Endothelial cell of umbilical vein (primary cell): ENCODE data around the gene SCYGR1. TPM values are rescaled to one million over a fixed set of nuclear protein-coding genes. Genes with fewer than 3 reads are reported as not detected.
"Not testable (repeated sequence)": the region's sequence is repeated elsewhere in the genome, so short reads cannot be mapped to it uniquely, and the experiment has no call there.

Experiments
- BruUV-seq: library from RNA; stranded (reverse); fragments of 400-500 nt; replicated peaks from 2 replicates; lab custom pipeline; 2021; lab: Mats Ljungman, UMichigan
- CTCF ChIA-PET: fragments of 300-600, 350-600 bp; sonication (Branson Sonifier 250); formaldehyde crosslinking; loops from one replicate; lab custom pipeline; 2021; ENCODE audit warnings: antibody characterized with exemption, inconsistent platforms; lab: Charles Lee
- POLR2A ChIA-PET: fragments of 300-600, 350-600 bp; sonication (Branson Sonifier 250); formaldehyde crosslinking; loops from one replicate; lab custom pipeline; 2021; ENCODE audit warnings: antibody characterized with exemption, inconsistent platforms; lab: Charles Lee
- DNase-seq: peaks from one replicate; pipeline ENCODE4 v3.0.0-alpha.2; 2011; ENCODE audit warnings: low read depth, low spot score
- FAIRE-seq: peaks from 2 replicates; lab custom pipeline; 2011; peaks lifted over from hg19 to GRCh38; lab: Jason Lieb, UNC
- H2AFZ ChIP-seq: 2 replicates; pipeline ENCODE4 v1.6.0; 2012; ENCODE audit warnings: low read depth, low read length, control low read depth, inconsistent platforms
- H3K27ac ChIP-seq: 2 replicates; pipeline ENCODE4 v1.5.1; 2011; ENCODE audit warnings: low read depth, mild to moderate bottlenecking, control low read depth, low read length, moderate library complexity; ENCODE audit not compliant: insufficient read depth
- H3K27me3 ChIP-seq, 2 experiments: 2 replicates each; pipeline versions ENCODE4 v1.6.0 to v1.6.1; 2011; ENCODE audit warnings: low read length in 2 of 2, mixed read lengths in 1 of 2; ENCODE audit not compliant: control insufficient read depth in 2 of 2, insufficient read depth in 2 of 2
- H3K36me3 ChIP-seq, 2 experiments: 2 replicates in 1 of 2; 3 replicates in 1 of 2; pipeline ENCODE4 v1.5.1; 2011; ENCODE audit warnings: low read length in 2 of 2, mild to moderate bottlenecking in 1 of 2, moderate library complexity in 1 of 2; ENCODE audit not compliant: control insufficient read depth in 2 of 2, insufficient read depth in 2 of 2; ENCODE audit errors: extremely low read depth in 1 of 2
- H3K4me1 ChIP-seq: 3 replicates; pipeline ENCODE4 v1.5.1; 2011; ENCODE audit warnings: mild to moderate bottlenecking, low read length; ENCODE audit not compliant: control insufficient read depth, insufficient read depth; ENCODE audit errors: extremely low read depth
- H3K4me2 ChIP-seq: 2 replicates; pipeline ENCODE4 v1.6.1; 2011; ENCODE audit warnings: low read length, control low read depth, mixed read lengths; ENCODE audit not compliant: insufficient read depth
- H3K4me3 ChIP-seq, 3 experiments: fragments of 200-600 bp in 1 of 3; sonication (generic), shearing (Covaris generic) in 1 of 3; replicated peaks in 1 of 3; 2 replicates each; pipeline ENCODE4 v1.5.1; 2011 to 2016; ENCODE audit warnings: control low read depth in 3 of 3, low read length in 3 of 3, mild to moderate bottlenecking in 2 of 3, inconsistent platforms in 1 of 3, low read depth in 1 of 3, moderate library complexity in 1 of 3; ENCODE audit not compliant: insufficient read depth in 1 of 3
- H3K79me2 ChIP-seq: 2 replicates; pipeline ENCODE4 v1.6.0; 2012; ENCODE audit warnings: low read length, inconsistent platforms; ENCODE audit not compliant: control insufficient read depth, insufficient read depth
- H3K9ac ChIP-seq: replicated peaks from 2 replicates; pipeline ENCODE3; 2011; ENCODE audit warnings: low read length, control low read depth; ENCODE audit not compliant: insufficient read depth; ENCODE audit errors: extremely low read depth
- H3K9me1 ChIP-seq: replicated peaks from 3 replicates; pipeline ENCODE4 v1.6.0; 2011; ENCODE audit warnings: mild to moderate bottlenecking, low read length; ENCODE audit not compliant: control insufficient read depth, insufficient read depth; ENCODE audit errors: extremely low read depth
- H3K9me3 ChIP-seq: replicated peaks from 2 replicates; pipeline ENCODE4 v1.5.1; 2012; ENCODE audit warnings: low read length, inconsistent platforms; ENCODE audit not compliant: control insufficient read depth, insufficient read depth
- H4K20me1 ChIP-seq: replicated peaks from 2 replicates; pipeline ENCODE3; 2011; ENCODE audit warnings: mild to moderate bottlenecking, low read length; ENCODE audit not compliant: control insufficient read depth, insufficient read depth; ENCODE audit errors: extremely low read depth
- CTCF ChIP-seq, 2 donors: IDR thresholded peaks; 1 replicate in 1 of 2; 2 replicates in 1 of 2; pipeline ENCODE4 v1.5.1; 2011; ENCODE audit warnings: low read length in 2 of 2, mild to moderate bottlenecking in 2 of 2, moderate library complexity in 2 of 2, control low read depth in 1 of 2, inconsistent platforms in 1 of 2, low read depth in 1 of 2; ENCODE audit not compliant: insufficient read depth in 1 of 2; ENCODE audit errors: extremely low read depth in 1 of 2
- EZH2 ChIP-seq: IDR thresholded peaks from 2 replicates; pipeline ENCODE4 v1.6.1; 2012; ENCODE audit warnings: borderline replicate concordance, low read depth, mild to moderate bottlenecking, moderate library complexity, low read length, inconsistent platforms; ENCODE audit not compliant: severe bottlenecking
- FOS ChIP-seq: IDR thresholded peaks from 2 replicates; pipeline ENCODE4 v1.6.1; 2011; ENCODE audit warnings: mild to moderate bottlenecking, low read length, moderate library complexity, borderline replicate concordance; ENCODE audit not compliant: insufficient read depth
- GATA2 ChIP-seq: IDR thresholded peaks from 2 replicates; pipeline ENCODE4 v1.7.0; 2011; ENCODE audit warnings: low read depth, mild to moderate bottlenecking, moderate library complexity, mixed read lengths, low read length; ENCODE audit not compliant: insufficient read length, insufficient read depth
- JUN ChIP-seq: IDR thresholded peaks from 2 replicates; pipeline ENCODE4 v1.6.1; 2011; ENCODE audit warnings: borderline replicate concordance, low read depth; ENCODE audit not compliant: insufficient read length, insufficient read depth
- MYC ChIP-seq: IDR thresholded peaks from one replicate; pipeline ENCODE4 v1.6.1; 2011; ENCODE audit warnings: mild to moderate bottlenecking, low read depth, low read length
- POLR2A ChIP-seq: IDR thresholded peaks from 2 replicates; pipeline ENCODE4 v1.6.1; 2012; ENCODE audit warnings: low read depth, mild to moderate bottlenecking, control low read depth, low read length
- POLR2AphosphoS5 ChIP-seq: IDR thresholded peaks from 2 replicates; pipeline ENCODE4 v1.6.1; 2012; ENCODE audit warnings: low read depth, mild to moderate bottlenecking, control low read depth, low read length, moderate library complexity; ENCODE audit not compliant: insufficient read depth
- dilution Hi-C: fragments of 300-500 bp; cut with MboI; formaldehyde crosslinking; loops from one replicate; pipeline ENCODE4 v1.15.0; 2019; ENCODE audit warnings: low sequenced_read_pairs; ENCODE audit not compliant: extremely low pct_ligation_motif_present
- intact Hi-C: fragments of 100-400 bp; cut with micrococcal nuclease; formaldehyde crosslinking; loops from one replicate; pipeline ENCODE4 v1.10.0; 2022
- polyA plus RNA-seq, 4 experiments: library from polyadenylated mRNA; depleted of rRNA in 3 of 4; stranded (reverse) in 3 of 4; unstranded in 1 of 4; fragments of >200 nt; gene quantifications; 2 replicates each; pipeline versions ENCODE4 v1.2.1 to v1.2.3, GENCODE V29; 2011 to 2012; ENCODE audit warnings: missing spikeins in 1 of 4
- total RNA-seq: library from RNA; stranded (reverse); gene quantifications from 2 replicates; pipeline ENCODE4 v1.2.3, GENCODE V29; 2021
- TF ChIP-seq, protein P1 (sequence below): IDR thresholded peaks from 2 replicates; pipeline ENCODE4 v1.6.1; 2011; ENCODE audit not compliant: insufficient read depth, insufficient read length

SCYGR1 gene
- total and polyA plus RNA-seq, 2 donors (not counting 3 experiments of a cell fraction or from before 2014, with no cell fraction given) = not detected

DNA sequence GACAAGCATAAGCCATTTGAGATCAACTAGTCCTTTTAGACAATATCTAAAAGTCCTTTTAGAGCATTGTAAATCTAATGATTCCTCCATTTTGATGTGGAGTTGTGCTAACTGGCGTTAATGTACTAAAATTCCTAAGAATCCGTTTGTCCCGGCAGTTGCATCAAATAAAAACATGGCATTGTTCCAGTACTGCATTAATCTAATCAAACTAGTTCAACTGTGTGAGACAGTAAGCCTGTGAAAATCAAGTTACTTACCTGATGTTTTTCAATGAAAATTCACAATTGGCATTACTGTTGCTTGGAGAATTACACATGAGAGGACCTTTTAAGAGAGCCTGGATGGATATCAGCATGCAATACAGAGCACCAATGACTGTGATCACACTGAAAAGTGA lies 21.9 kb downstream of the SCYGR1 start:
- BruUV-seq = no TSS peak
- DNase-seq (no peak), FAIRE-seq (no peak)
- Histone ChIP-seq H3K9me1 (no peaks in the 10 kb centered on the region), H3K79me2 (no peaks in the 10 kb centered on the region), H3K27ac (no peak overlapping the region), H2AFZ (no peak overlapping the region), H3K36me3 (no peaks in the 10 kb centered on the region), H3K4me1 (no peaks in the 10 kb centered on the region), H4K20me1 (no peaks in the 10 kb centered on the region), H3K4me2 (no peak overlapping the region), H3K4me3 (no peak overlapping the region), H3K9ac (no peak overlapping the region), H3K27me3 (no peaks in the 10 kb centered on the region), H3K9me3 (no peaks in the 10 kb centered on the region)
- intact Hi-C loops (no loop called here), dilution Hi-C loops (no loop called here)
- POLR2A ChIA-PET = no interaction called here
- TF ChIP-seq POLR2AphosphoS5 = no peak
- TF ChIP-seq POLR2A = no peak
- TF ChIP-seq EZH2 = no peak
- no peak for TF ChIP-seq GATA2
- no peak for TF ChIP-seq MYC
- no peak for TF ChIP-seq FOS
- TF ChIP-seq CTCF (IDR thresholded peaks at IDR 0.05; ENCODE audit: extremely low read depth in 1 of 2, insufficient read depth in 1 of 2, low read depth in 1 of 2, low read length in 2 of 2) = no peak
- no peak for TF ChIP-seq JUN
- TF ChIP-seq, protein P1, sequence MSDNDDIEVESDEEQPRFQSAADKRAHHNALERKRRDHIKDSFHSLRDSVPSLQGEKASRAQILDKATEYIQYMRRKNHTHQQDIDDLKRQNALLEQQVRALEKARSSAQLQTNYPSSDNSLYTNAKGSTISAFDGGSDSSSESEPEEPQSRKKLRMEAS = no peak
- CTCF ChIA-PET = no interaction called here

DNA sequence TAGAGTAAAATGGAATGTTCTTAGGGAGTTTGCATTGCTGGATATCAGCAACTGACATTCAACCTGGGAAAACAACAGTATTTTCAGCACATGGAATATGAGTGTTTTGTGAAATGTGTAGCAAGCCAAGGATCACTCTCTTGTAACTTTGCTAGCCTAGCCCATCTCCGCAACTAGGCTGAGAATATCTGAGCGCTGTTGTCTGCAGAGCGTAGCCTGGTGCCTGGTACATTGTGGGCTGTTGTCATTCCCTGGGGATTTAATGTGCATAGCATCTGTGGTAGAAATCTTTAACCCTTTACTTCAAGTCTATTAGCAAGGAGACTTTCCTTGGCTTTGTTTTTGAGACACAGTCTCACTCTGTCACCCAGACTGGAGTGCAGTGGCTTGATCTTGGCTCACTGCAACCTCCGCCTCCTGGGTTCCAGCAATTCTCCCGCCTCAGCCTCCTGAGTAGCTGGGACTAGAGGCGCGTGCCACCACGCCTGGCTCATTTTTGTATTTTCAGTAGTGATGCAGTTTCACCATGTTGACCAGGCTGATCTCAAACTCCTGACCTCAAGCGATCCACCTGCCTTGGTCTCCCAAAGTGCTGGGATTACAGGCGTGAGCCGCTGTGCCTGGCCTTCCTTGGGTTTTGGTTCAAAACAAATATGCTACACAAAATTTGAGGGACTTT lies 23.0 kb downstream of the SCYGR1 start:
- CTCF ChIA-PET, H3K27ac ChIP-seq, DNase-seq, BruUV-seq, H3K36me3 ChIP-seq, H3K9me3 ChIP-seq, H3K9me1 ChIP-seq, H3K4me2 ChIP-seq, H2AFZ ChIP-seq, H3K4me3 ChIP-seq, H3K9ac ChIP-seq, dilution Hi-C loops, H3K4me1 ChIP-seq, H3K79me2 ChIP-seq, POLR2A ChIA-PET, H4K20me1 ChIP-seq, FAIRE-seq, H3K27me3 ChIP-seq, intact Hi-C loops: not testable (repeated sequence)
